DMS153 treated with DMSO at 0.1 percent for 48 hours (cell line): ENCODE data around the gene MINK1.
A peak's percentile ranks its signal among the peaks of the same experiment; 100 is the strongest.

Experiments used
- DNase-seq: peaks from one replicate; lab custom pipeline; 2025; ENCODE audit not compliant: unreplicated experiment; lab: John Stamatoyannopoulos, UW

The MINK1 gene

DNA sequence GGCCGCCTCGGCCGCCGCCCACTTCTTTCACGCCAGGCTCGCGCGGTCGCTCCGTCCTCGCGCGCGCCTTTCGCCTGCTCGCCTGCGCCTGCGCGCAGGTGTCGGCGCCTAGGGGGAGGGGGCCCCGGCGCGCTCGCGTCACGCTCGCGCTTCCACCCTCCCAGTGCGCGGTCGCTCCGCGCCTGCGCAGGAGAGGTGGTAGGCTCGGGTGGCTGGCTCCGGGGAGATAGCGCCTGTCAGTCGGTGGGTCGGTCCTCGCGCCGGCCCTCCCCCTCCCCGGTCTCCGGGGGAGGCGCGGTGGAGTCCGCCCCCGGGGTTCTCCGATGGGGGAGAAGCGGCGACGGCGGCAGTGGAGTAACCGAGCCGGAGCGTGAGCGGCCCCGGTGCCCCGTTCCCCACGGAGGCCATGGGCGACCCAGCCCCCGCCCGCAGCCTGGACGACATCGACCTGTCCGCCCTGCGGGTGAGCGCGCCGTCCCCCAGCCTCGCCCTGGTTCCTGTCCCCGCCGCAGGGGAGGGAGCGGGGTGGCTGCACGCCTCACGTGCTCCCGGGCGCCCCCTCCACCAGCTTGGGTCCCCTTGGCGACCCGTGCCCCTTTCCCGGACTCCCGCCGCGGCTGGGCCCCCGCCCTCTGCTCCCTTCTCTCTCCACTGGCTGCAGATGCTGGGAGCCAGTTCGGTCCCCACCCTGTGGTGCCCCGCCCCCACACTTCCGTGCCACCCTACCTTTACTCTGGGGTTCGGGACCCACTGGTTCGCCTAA is at the start of gene MINK1:
MINK1 (plus strand) TSS at position 163 of the 763 bp plus-strand sequence; CDS start at position 407, 244 bp downstream.
- peak; percentile 18 for DNase-seq

- DNase-seq, result no peak
Measured at GRCh38 chr17:4785311-4786105, 47.6 kb upstream of the MINK1 start.

- no peak for DNase-seq
Measured at GRCh38 chr17:4786106-4786511, 47.0 kb upstream of the MINK1 start, which contains the start of gene VMO1. Gene VMO1 (minus strand): TSS chr17:4786364. CDS start chr17:4786352, 12 bp downstream.

DNA sequence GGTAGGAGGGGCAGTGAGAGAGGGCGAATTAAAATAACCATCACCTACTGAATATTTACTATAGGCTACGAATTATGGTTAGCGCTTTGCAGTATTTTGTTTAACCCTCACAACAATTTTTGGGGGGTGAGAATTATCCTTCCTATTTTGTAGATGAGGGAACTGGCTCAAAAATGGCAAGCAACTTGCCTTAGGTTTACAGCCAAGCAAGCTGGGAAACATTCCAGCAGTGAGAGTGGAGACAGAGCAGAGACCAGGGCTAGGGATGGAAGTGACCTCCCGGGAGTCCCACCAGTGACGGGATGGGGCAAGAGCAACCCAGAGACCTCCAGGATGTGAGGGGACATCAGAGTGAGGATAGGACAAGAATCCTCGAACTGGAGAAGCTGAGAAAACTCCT is 46.6 kb upstream of the MINK1 start:
- DNase-seq, result no peak

- no peak for DNase-seq
Measured at GRCh38 chr17:4788159-4788806, 44.9 kb upstream of the MINK1 start.

DNA sequence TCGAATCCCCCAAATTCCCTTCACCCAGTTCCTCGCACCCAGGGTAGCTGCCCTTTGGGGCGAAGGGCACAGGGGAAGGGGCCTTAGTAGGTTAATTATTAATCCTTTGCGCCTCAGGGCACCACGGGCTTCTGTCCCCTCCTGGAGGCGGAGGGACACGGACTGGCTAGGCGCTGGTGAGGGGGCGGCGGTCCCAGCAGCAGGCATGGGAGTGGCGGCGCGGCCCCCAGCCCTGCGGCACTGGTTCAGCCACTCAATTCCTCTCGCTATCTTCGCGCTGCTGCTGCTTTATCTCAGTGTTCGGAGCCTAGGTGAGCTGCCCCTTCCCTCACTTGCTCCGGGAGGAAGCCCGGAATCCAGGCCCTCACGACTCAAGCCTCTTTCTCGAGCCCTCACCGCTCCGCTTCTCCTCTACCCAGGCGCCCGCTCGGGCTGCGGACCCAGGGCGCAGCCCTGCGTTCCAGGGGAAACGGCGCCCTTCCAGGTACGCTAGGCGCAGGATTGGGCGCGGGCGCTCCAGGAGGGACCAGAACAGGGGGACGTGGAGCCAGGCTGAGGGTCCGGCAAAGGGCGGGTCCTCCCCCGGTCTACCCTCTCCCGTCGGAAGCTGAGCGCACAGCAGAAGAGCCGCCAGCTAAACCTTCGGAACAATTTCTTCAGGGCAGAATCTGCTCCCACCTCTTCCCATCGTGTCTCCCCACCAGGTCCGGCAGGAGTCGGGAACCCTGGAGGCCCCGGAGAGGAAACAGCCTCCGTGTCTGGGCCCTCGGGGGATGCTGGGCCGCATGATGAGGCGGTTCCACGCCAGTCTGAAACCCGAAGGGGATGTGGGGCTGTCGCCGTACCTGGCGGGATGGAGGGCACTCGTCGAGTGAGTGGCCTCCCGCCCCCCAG is 44.1 kb upstream of the MINK1 start, which contains the start of gene GLTPD2:
GLTPD2 (plus strand) TSS at position 158 of the 894 bp plus-strand sequence; CDS start at position 206, 48 bp downstream.
- DNase-seq, result no peak

DNA sequence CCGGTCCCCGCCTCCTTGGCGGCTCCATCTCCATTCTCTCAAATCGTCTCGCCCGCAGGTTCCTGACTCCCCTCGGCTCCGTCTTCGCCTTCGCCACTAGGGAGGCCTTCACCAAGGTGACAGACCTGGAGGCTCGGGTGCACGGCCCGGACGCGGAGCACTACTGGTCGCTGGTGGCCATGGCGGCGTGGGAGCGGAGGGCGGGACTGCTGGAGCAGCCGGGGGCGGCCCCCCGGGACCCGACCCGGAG is 43.5 kb upstream of the MINK1 start:
- DNase-seq, result no peak

GRCh38 chr17:4789951-4790704 is 43.0 kb upstream of the MINK1 start:
- DNase-seq, result peak; percentile 14

DNA sequence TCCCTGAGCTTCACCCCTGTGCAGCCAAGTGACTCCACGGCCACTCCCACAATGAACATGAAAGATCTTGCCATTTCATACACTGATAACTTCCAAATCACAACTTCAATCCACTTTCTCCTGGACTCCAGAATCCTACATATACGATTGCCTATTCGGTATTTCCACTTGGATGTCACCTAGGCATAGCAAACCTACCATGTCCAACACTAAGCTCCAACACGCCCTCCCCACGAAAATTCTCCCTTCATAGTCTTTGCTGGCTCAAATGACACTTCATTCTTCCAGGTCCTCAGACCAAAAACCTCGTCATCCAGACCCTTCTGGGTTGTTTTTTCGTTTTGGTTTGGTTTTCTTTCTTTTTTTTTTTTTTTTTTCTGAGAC is 42.4 kb upstream of the MINK1 start:
- DNase-seq, result no peak

GRCh38 chr17:4795168-4795567 is 38.0 kb upstream of the MINK1 start:
- DNase-seq, result no peak

- no peak for DNase-seq
Measured at GRCh38 chr17:4796552-4796920, 36.6 kb upstream of the MINK1 start.

GRCh38 chr17:4800462-4801196 is 32.5 kb upstream of the MINK1 start:
- DNase-seq, result no peak

DNA sequence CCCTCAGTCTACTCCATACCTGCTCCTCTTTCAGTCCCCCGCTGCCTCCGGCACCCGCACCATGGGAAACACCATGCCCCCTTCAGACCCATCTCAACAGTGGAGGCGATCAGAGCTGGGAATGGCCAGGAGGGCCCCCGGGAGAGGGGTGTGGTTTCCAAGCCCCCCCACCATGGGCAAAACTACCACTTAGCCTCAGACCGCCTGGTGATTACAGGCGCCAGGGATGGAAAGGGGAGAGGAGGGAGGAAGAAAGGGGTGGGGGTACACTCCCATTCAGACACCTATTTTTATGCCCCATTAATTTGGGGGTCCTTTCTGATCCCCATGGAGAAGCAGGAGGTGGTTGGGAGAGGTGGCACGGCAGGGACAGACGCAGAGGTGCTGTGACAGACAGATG is 30.9 kb upstream of the MINK1 start, which contains the start of gene C17orf114:
C17orf114 (minus strand) TSS at position 101 of the 400 bp plus-strand sequence.
- DNase-seq, result no peak

DNA sequence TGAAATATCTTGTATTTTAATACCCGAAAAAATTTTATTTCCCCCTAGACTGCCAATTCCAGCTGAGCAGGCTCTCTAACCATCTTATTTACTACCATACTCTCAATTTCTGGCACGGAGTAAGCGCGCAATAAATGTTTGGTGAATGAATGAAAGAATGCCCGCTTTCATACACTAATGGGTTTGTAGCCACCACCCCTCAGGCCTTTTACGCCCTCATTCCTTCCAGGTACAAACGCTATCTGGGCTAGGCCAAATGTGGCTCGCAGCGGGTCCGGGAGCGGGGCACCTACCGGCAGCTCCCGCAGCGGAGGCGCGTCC is 26.7 kb upstream of the MINK1 start:
- no peak for DNase-seq

- peak; percentile 14 for DNase-seq
Measured at GRCh38 chr17:4806777-4807604, 26.1 kb upstream of the MINK1 start, which contains the start of gene PLD2. Gene PLD2 (plus strand): TSS chr17:4807152. CDS start chr17:4807773, 621 bp downstream.

DNA sequence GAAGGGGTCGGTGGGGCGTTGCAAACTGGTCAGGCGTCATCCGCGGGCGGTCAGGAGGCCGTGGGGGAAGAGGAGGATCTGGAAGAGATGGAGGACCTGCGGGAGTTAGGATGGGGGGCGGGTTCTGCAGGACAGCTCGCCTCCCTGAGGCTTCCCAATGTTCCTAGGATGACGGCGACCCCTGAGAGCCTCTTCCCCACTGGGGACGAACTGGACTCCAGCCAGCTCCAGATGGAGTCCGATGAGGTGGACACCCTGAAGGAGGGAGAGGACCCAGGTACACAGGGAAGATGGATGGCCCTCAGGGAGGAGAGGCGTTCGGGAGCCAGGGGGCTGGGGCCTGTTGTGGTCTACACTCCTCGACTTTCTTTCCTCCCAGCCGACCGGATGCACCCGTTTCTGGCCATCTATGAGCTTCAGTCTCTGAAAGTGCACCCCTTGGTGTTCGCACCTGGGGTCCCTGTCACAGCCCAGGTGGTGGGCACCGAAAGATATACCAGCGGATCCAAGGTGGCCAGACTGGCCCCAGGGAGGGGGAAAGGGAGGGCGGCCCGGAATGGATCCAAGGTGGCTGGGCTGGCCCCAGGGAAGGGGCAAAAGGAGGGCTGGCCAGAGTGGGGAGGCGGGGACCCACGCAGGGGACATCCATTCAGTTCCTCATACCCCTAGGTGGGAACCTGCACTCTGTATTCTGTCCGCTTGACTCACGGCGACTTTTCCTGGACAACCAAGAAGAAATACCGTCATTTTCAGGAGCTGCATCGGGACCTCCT is 25.3 kb upstream of the MINK1 start:
- DNase-seq, result no peak

DNA sequence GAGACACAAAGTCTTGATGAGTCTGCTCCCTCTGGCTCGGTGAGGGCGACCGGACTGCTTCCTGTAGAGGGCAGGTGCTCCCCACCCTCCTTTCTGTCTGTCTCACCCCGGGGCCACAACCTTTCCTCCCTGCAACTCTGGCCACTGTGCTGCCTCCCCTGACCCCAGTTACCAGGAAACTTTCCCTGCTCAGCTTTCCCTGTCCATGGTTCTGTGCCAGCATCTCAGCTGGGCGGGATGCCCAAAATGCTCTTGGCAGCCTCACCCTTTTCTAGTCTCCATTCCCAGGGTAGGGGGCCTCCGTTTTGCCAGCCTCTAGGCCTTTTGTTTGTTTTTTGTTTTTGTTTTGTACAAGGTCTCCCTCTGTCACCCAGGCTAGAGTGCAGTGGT is 24.8 kb upstream of the MINK1 start:
- no peak for DNase-seq
